Measurements from ENCODE around the gene SKA2.
"Not testable (repeated sequence)": the region's sequence is repeated elsewhere in the genome, so short reads cannot be mapped to it uniquely, and the experiment has no call there.

Gene SKA2

DNA sequence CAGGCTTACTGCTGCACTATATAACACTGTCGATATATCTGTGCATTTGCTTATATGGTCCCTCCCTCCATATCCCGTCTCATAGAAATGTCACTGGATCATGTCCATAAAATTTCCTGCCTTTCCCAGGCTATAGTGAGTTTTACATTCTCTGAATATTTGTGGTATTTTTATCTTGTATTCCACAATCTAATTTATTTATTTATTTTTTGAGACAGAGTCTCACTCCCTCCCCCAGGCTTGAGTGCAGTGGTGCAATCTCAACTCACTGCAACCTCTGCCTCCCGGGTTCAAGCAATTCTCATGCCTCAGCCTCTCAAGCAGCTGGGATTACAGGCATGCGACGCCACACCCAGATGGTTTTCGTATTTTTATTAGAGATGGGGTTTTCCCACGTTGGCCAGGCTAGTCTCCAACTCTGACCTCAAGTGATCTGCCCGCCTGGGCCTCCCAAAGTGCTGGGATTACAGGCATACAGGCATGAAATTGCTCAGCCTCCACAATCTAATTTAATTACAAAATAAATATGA lies 61.2 kb downstream of the SKA2 start:
- no peak for DNase-seq

DNA sequence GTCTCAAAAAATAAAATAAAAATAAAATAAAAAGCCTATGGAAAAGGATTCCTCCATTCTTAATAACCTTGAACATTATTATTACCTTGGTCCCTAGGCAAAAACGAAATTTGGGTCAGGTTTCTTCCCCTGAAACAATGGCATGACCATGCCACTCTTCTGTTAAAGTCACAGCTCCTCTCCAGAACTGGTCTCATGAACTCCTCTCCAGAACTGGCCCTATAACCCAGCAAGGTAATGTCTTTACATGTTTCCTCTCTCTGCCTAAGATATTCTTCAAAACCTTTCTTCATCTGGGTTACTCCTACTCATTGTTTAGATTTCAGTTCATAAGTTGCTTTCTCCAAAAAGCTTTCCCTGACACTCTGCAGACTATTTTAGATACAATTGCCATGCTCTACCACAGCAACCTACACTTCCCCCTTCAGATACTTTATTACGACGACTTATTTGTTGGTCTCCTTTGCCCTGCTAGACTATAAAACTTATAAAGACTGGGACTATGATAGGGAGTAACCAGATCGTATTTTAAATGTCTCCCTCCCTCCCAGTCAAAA lies 61.8 kb downstream of the SKA2 start:
- no peak for DNase-seq

DNA sequence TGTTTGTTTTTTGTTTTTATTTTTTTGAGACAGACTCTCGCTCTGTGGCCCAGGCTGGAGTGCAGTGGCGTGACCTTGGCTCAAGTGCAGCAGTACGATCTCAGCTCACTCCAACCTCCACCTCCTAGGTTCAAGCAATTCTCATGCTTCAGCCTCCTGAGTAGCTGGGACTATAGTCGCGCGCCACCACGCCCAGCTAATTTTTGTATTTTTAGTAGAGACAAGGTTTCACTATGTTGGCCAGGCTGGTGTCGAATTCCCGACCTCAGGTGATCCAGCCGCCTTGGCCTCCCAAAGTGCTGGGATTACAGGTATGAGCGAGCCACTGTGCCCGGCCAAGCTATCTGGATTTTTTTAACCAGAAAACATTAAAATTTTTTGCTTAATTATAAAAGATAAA lies 64.4 kb downstream of the SKA2 start:
- DNase-seq = not testable (repeated sequence)

DNA sequence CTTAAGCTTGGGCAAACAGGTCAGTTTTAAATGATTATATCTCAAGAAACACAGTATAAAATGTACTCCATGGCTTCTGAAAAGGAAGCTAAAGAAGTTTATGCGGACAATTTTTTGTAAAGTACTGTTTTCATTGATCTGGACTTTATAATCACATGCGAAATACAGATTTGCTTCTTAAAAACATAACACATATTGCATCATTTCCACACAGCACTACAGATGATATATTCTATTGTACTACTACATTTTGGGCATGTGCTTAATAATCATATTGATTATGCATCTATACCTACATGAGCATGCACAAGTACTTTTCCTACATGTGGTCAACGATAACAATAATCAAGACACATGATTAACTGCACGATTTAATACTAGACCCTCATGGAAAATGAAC lies 70.8 kb downstream of the SKA2 start:
- no peak for DNase-seq

DNA sequence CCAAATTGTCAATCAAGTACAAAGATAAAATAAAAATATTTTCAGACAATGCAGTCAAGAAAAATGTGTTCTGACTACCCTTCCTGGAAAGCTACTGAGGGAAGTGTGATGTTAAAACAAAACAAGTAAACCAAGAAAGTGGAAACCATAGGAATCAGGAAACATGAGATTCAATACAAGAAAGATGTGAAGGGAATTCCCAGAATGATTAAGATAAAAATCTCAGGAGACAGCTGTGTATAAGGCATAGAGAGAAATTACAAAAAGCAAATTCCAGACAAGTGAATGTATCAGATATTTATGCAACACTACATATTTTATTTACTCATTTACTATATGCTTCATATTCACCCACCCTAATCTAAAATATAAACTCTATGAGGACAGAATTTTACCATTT lies 80.5 kb downstream of the SKA2 start:
- no peak for DNase-seq

DNA sequence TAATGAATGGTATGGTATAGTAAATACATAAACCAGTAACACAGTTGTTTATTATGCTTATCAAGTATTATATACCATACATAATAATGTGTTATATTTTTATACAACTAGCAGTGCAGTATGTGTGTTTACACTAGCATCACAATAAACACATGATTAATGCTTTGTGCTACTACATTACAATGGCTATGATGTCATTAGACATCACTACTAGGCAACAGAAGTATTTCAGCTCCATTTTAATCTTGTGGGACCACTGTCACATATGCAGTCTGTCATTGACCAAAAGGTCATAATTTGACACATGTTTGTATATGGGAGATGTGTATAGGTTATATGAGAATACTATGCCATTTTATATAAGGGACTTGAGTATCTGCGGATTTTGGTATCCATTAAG lies 81.0 kb downstream of the SKA2 start:
- no peak for DNase-seq

DNA sequence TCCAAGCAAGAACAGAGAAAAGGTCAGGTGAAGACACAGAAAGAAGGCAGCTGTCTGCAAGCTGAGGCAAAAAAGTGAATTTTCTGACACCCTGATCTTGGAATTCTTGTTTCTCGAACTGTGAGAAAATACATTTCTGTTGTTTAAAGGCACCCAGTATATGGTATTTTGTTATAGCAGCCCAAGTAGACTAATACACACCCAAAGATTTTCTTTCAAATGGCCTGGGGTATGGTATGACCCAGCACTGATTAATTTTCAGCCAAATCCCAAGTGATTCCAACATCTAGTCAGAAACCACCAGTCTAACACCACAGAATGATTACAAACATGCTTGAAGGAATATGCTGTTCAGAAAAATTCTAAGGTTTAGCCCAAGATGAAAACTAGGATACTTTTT lies 85.1 kb downstream of the SKA2 start:
- no peak for DNase-seq

GRCh38 chr17:59067756-59068155 lies 87.2 kb downstream of the SKA2 start:
- no peak for DNase-seq

DNA sequence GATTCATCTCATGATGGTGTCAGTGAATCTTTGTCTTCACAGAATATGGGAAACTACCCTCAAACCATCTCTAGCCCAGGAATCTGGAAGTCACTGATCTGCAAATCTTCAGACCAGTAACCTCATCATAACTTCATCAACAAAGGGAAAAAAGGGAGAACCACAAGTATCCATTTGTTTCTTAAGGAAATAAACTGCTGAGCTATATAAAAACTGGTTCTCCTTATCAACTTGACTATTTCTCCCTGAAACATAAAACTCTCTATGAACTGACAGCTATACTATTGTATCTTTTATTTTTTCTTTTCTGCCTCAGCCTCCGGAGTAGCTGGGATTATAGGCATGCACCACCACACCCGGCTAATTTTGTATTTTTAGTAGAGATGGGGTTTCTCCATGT lies 87.6 kb downstream of the SKA2 start:
- no peak for DNase-seq

DNA sequence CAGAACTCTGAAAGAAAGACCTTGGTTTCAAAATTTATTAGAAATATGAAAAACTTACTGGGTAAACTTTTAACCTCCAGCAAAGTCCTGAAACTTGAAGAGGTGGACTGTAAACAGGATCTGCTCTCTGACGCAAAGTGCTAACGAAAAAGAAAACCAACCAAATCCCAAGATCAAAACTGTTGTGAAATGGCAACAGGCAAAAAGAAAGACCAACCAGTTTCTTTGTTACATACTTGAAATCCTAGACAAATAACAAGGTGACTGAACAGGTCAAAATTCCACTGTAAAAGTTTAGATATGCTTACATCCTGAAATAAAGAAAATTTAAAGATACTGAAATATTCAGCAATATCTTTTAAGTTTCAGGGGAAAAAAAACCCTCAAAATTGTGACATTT lies 92.5 kb downstream of the SKA2 start:
- no peak for DNase-seq
